Lung (tissue), 12 donors: ENCODE measurements around the gene SRRM4. TPM values are rescaled to one million over a fixed set of nuclear protein-coding genes. Genes with fewer than 3 reads are reported as not detected.

Experiments
- ATAC-seq: fragments of 200-7000 bp; cut with Tn5 transposase; one replicate; pipeline ENCODE4 v1.9.1; 2020; ENCODE audit warnings: moderate number of reproducible peaks; ENCODE audit not compliant: insufficient read depth, low FRiP score
- DNase-seq, 3 donors: peaks; one replicate each; pipeline ENCODE4 v3.0.0-alpha.2; 2013 to 2017
- H3K27ac ChIP-seq, 2 donors: one replicate each; pipeline ENCODE4 v1.5.1; 2013; ENCODE audit warnings: mild to moderate bottlenecking in 2 of 2, moderate library complexity in 2 of 2, control low read depth in 1 of 2, inconsistent platforms in 1 of 2, low read depth in 1 of 2, low read length in 1 of 2
- H3K27me3 ChIP-seq, 3 donors: one replicate each; pipeline ENCODE4 v1.5.1; 2013; ENCODE audit warnings: low read length in 2 of 3; ENCODE audit not compliant: control insufficient read depth in 3 of 3, insufficient read depth in 3 of 3
- H3K36me3 ChIP-seq, 4 donors: one replicate each; pipeline ENCODE4 v1.5.1; 2013; ENCODE audit warnings: low read length in 4 of 4, mild to moderate bottlenecking in 1 of 4, moderate library complexity in 1 of 4; ENCODE audit not compliant: control insufficient read depth in 4 of 4, insufficient read depth in 4 of 4
- H3K4me1 ChIP-seq, 5 donors: one replicate each; pipeline ENCODE4 v1.5.1; 2013; ENCODE audit warnings: low read length in 5 of 5, mild to moderate bottlenecking in 2 of 5, moderate library complexity in 1 of 5; ENCODE audit not compliant: control insufficient read depth in 5 of 5, insufficient read depth in 5 of 5
- H3K4me3 ChIP-seq: one replicate; pipeline ENCODE4 v1.5.1; 2013; ENCODE audit warnings: mild to moderate bottlenecking, control low read depth, moderate library complexity
- H3K9ac ChIP-seq, 2 donors: one replicate each; pipeline ENCODE4 v1.5.1; 2013; ENCODE audit warnings: low read length in 2 of 2, control low read depth in 1 of 2; ENCODE audit not compliant: insufficient read depth in 1 of 2
- H3K9me3 ChIP-seq, 4 donors: one replicate each; pipeline ENCODE4 v1.5.1; 2013; ENCODE audit warnings: low read length in 3 of 4, mild to moderate bottlenecking in 1 of 4, moderate library complexity in 1 of 4; ENCODE audit not compliant: control insufficient read depth in 4 of 4, insufficient read depth in 3 of 4
- WGBS, 2 donors: extraction: QIAGEN DNeasy Blood & Tissue Kit; methylation state at CpG; one replicate each; pipeline ENCODE4 v1.1.7; 2013; 5-methylcytosine and 5-hydroxymethylcytosine counted together
- polyA plus RNA-seq, 2 donors: library from polyadenylated mRNA; stranded (reverse); fragments of 200-250 nt; gene quantifications; one replicate each; pipeline ENCODE4 v1.2.1, GENCODE V29; 2013
- total RNA-seq, 2 donors: library from RNA; depleted of rRNA in 1 of 2; stranded (reverse); fragments of >200 nt in 1 of 2; gene quantifications; one replicate each; pipeline ENCODE4 v1.2.1, GENCODE V29; 2014 to 2021
- TF ChIP-seq, protein P1 (sequence below): IDR thresholded peaks from 2 replicates; pipeline ENCODE4 v1.5.1; 2012; ENCODE audit warnings: mild to moderate bottlenecking; ENCODE audit errors: control extremely low read depth, extremely low read depth
- donor health status: control.
- donor health status: control.
- donor health status: Bipolar disorder and iron deficiency.
- donor health status: healthy.
- donor health status: DM: yes; HTN: yes; CAD: no.

SRRM4 gene
- total and polyA plus RNA-seq, 4 donors, result 0.01 to 0.20 (median 0.03) TPM

DNA sequence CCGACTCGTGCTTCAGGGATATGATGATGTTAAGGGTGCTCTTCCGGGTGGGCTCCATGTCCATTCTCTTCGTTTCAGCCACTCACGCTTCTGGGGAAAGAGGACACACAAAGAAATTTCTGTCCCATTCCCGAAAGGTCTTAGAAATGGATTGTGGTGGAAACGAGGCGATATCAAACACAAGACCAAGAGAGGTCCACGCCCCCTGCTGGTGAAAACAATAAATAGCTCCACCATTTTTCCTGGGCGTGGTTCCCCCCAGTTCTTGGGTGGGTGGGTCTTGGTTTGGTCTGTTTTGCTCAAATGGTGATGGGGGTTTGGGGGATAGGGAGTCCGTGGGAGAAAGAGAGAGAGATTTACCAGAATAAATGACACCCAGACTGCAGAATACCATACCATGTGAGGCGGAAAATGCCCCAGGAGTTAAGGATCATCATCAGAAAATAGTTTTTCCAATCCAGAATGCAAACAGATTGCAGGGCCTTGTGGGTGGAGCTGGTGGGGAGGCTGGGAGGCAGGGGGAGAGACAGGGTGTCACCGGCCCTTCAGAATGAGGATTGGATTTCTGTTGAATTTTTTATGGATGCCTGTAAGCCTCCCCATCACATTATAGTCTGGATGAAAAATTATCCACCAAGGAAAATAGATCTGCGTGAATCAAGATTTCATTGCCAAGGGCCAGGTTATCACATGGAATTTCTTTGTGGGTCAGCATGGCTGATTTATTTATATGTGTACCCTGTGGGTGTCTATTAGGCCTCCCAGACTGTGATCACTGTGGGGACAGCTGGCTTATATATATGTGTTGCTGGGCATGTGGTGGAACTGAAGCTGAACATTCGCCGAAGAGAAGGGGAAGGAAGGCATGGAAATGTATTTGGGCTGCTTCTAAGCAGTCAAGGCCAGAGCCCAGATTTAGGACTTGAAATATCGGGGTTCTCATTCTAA lies 55.8 kb downstream of the SRRM4 start:
- Histone ChIP-seq H3K27me3 (no peaks in the 10 kb centered on the region), H3K4me3 (no peak overlapping the region), H3K27ac (no peak overlapping the region), H3K4me1 (no peaks in the 10 kb centered on the region), H3K36me3 (no peaks in the 10 kb centered on the region), H3K9ac (no peak overlapping the region), H3K9me3 (peaks cover 0 to 2% (median 0%) of the 10 kb centered on the region in 4 donors)
- ATAC-seq (no peak), DNase-seq (peak; percentile 14 to 42 (median 31))
- 52 to 59% methylated on average over 17 of the region's 17 CpGs for WGBS, 2 donors
- TF ChIP-seq, protein P1, sequence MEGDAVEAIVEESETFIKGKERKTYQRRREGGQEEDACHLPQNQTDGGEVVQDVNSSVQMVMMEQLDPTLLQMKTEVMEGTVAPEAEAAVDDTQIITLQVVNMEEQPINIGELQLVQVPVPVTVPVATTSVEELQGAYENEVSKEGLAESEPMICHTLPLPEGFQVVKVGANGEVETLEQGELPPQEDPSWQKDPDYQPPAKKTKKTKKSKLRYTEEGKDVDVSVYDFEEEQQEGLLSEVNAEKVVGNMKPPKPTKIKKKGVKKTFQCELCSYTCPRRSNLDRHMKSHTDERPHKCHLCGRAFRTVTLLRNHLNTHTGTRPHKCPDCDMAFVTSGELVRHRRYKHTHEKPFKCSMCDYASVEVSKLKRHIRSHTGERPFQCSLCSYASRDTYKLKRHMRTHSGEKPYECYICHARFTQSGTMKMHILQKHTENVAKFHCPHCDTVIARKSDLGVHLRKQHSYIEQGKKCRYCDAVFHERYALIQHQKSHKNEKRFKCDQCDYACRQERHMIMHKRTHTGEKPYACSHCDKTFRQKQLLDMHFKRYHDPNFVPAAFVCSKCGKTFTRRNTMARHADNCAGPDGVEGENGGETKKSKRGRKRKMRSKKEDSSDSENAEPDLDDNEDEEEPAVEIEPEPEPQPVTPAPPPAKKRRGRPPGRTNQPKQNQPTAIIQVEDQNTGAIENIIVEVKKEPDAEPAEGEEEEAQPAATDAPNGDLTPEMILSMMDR, result peak; percentile 19

DNA sequence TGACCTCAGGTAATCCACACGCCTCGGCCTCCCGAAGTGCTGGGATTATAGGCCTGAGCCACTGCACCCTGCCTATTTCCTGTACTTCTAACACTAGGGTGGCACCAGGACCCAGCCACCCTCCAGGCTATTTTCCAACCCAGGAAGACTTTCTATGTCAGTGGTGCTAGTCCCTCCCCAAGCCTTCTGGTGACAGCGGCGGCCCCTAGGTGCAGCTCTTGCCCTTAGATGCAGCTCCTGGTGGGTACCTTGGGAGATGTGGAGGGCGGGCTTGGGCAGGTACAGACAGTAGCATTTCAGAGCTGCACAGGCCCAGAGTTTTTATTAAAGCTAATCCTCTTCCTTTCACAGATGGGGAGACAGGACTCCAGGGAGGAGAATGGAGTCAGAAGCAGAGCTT lies 62.8 kb downstream of the SRRM4 start:
- DNase-seq (no peak), ATAC-seq (no peak)

DNA sequence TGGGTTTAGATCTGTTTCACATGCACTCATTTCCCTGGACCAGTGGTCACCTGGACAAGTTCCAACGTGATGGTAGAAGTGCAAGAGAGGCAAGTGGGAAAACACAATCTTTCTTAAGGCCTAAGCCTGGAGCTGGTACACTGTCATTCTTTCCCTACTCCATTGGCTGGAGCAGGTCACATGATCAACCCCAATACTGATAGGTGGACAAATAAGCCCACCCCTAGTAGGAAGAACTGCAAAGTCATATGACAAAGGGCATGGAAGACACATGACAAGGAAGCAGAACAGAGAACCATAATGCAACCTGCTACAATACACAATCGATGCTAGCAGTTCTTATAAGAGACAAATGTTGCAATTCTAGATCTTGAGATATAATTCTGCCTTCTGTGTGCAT lies 66.3 kb downstream of the SRRM4 start:
- peaks cover 0 to 6% (median 1%) of the 10 kb centered on the region in 4 donors for H3K9me3 ChIP-seq
- ATAC-seq (no peak), DNase-seq (no peak)
- H3K27ac ChIP-seq, result no peak overlapping the region
- no peaks in the 10 kb centered on the region for H3K36me3 ChIP-seq
- no peak overlapping the region for H3K9ac ChIP-seq
- H3K4me3 ChIP-seq, result no peak overlapping the region
- no peaks in the 10 kb centered on the region for H3K27me3 ChIP-seq
- TF ChIP-seq, protein P1, result no peak
- 75 to 82% methylated on average over 2 of the region's 2 CpGs for WGBS, 2 donors
- no peaks in the 10 kb centered on the region for H3K4me1 ChIP-seq

More for the DNA sequence above, 62.8 kb downstream of the SRRM4 start:
- Histone ChIP-seq H3K9ac (no peak overlapping the region), H3K4me3 (no peak overlapping the region), H3K27ac (no peak overlapping the region), H3K4me1 (no peaks in the 10 kb centered on the region), H3K36me3 (no peaks in the 10 kb centered on the region), H3K9me3 (peaks cover 0 to 4% (median 1%) of the 10 kb centered on the region in 4 donors), H3K27me3 (no peaks in the 10 kb centered on the region)
- 90 to 91% methylated on average over 6 of the region's 6 CpGs for WGBS, 2 donors
- TF ChIP-seq, protein P1, result no peak
